Endothelial cell of umbilical vein (primary cell): ENCODE data around the gene C12orf57.

Experiments used
- CTCF ChIP-seq, 2 donors: IDR thresholded peaks; 1 replicate in 1 of 2; 2 replicates in 1 of 2; pipeline ENCODE4 v1.5.1; 2011; ENCODE audit warnings: low read length in 2 of 2, mild to moderate bottlenecking in 2 of 2, moderate library complexity in 2 of 2, control low read depth in 1 of 2, inconsistent platforms in 1 of 2, low read depth in 1 of 2; ENCODE audit not compliant: insufficient read depth in 1 of 2; ENCODE audit errors: extremely low read depth in 1 of 2
- EZH2 ChIP-seq: IDR thresholded peaks from 2 replicates; pipeline ENCODE4 v1.6.1; 2012; ENCODE audit warnings: borderline replicate concordance, low read depth, mild to moderate bottlenecking, moderate library complexity, low read length, inconsistent platforms; ENCODE audit not compliant: severe bottlenecking
- FOS ChIP-seq: IDR thresholded peaks from 2 replicates; pipeline ENCODE4 v1.6.1; 2011; ENCODE audit warnings: mild to moderate bottlenecking, low read length, moderate library complexity, borderline replicate concordance; ENCODE audit not compliant: insufficient read depth
- GATA2 ChIP-seq: IDR thresholded peaks from 2 replicates; pipeline ENCODE4 v1.7.0; 2011; ENCODE audit warnings: low read depth, mild to moderate bottlenecking, moderate library complexity, mixed read lengths, low read length; ENCODE audit not compliant: insufficient read length, insufficient read depth
- JUN ChIP-seq: IDR thresholded peaks from 2 replicates; pipeline ENCODE4 v1.6.1; 2011; ENCODE audit warnings: borderline replicate concordance, low read depth; ENCODE audit not compliant: insufficient read length, insufficient read depth
- MAX ChIP-seq: IDR thresholded peaks from 2 replicates; pipeline ENCODE4 v1.6.1; 2011; ENCODE audit not compliant: insufficient read depth, insufficient read length
- MYC ChIP-seq: IDR thresholded peaks from one replicate; pipeline ENCODE4 v1.6.1; 2011; ENCODE audit warnings: mild to moderate bottlenecking, low read depth, low read length
- POLR2A ChIP-seq: IDR thresholded peaks from 2 replicates; pipeline ENCODE4 v1.6.1; 2012; ENCODE audit warnings: low read depth, mild to moderate bottlenecking, control low read depth, low read length
- POLR2AphosphoS5 ChIP-seq: IDR thresholded peaks from 2 replicates; pipeline ENCODE4 v1.6.1; 2012; ENCODE audit warnings: low read depth, mild to moderate bottlenecking, control low read depth, low read length, moderate library complexity; ENCODE audit not compliant: insufficient read depth

DNA sequence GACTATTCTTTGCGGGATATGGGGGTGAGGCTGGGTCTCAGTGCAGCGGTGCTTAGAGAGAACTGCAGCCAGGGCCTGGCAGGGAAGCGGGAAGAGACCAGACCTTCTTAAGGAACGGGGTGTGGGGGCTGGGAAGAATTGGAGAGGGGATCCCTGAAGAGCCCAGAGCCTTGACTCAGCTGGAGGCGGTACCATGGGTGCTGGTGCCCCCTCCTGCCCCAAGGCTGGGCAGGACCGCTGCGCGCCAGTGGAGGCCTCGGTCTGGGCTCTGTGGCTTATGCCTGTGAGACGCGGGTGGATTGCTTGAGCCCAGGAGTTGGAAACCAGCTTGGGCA is 1.5 kb upstream of the C12orf57 start:
- TF ChIP-seq CTCF (IDR thresholded peaks at IDR 0.05; ENCODE audit: extremely low read depth in 1 of 2, insufficient read depth in 1 of 2, low read depth in 1 of 2, low read length in 2 of 2) (no peak), MAX (no peak), POLR2AphosphoS5 (no peak), POLR2A (no peak), EZH2 (no peak), MYC (no peak), JUN (no peak), GATA2 (no peak), FOS (no peak)
